Choroid plexus epithelial cell (primary cell): ENCODE results near the gene CA9.

Source experiments
- DNase-seq: peaks from one replicate; pipeline ENCODE4 v3.0.0-alpha.2; 2010; ENCODE audit warnings: low read depth
- H3K4me3 ChIP-seq: 2 replicates; pipeline ENCODE4 v1.5.1; 2011; ENCODE audit warnings: low read depth, mild to moderate bottlenecking, control low read depth, low read length, moderate library complexity
- TF ChIP-seq, protein P1 (sequence below): conservative IDR thresholded peaks from 2 replicates; pipeline ENCODE4 v1.5.1; 2011; ENCODE audit warnings: low read depth, mild to moderate bottlenecking, control low read depth, inconsistent platforms, low read length, moderate library complexity

CA9 gene

DNA sequence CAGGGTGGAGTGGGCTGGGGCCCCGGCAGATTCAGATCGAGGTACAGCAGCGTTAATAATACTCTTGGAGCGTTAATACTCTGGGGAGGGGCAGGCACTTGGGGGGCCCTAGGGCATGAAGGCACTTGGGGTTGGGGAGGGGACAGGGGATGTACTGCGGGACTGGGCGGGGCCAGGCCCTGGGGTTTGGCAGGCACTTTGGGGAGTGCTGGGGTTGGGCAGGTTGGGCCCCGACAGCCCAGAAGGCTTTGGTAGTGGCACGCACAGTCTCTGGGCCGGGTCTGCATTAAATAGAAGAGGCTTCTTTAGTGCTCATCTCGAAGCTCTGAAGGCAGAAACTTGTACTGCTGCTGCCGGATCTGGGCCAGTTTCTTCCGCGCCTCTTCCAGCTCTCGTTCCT, 23.8 kb downstream of the CA9 start:
- no peak overlapping the region for H3K4me3 ChIP-seq
- TF ChIP-seq, protein P1, sequence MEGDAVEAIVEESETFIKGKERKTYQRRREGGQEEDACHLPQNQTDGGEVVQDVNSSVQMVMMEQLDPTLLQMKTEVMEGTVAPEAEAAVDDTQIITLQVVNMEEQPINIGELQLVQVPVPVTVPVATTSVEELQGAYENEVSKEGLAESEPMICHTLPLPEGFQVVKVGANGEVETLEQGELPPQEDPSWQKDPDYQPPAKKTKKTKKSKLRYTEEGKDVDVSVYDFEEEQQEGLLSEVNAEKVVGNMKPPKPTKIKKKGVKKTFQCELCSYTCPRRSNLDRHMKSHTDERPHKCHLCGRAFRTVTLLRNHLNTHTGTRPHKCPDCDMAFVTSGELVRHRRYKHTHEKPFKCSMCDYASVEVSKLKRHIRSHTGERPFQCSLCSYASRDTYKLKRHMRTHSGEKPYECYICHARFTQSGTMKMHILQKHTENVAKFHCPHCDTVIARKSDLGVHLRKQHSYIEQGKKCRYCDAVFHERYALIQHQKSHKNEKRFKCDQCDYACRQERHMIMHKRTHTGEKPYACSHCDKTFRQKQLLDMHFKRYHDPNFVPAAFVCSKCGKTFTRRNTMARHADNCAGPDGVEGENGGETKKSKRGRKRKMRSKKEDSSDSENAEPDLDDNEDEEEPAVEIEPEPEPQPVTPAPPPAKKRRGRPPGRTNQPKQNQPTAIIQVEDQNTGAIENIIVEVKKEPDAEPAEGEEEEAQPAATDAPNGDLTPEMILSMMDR, result no peak
- no peak for DNase-seq

DNA sequence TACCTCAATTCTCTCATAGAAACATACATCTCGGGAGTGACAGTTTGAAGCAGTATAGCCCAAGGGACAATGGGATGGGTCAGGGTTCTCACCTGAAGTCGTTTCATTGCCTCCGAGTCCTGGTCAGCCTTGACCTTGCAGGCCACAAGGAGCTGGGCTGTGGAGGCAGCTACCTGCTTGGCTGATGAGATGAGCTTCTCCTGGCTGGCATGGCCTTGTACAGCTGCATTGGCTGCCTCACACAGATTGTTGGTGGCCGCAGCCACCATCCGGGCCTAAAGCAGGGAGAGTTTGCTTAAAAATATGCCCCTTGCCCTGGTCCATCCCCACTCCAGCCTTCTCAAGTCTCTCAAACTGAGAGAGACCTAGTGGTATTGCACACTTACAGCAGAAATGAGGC, 24.5 kb downstream of the CA9 start:
- H3K4me3 ChIP-seq, result no peak overlapping the region
- TF ChIP-seq, protein P1, result no peak
- no peak for DNase-seq

DNA sequence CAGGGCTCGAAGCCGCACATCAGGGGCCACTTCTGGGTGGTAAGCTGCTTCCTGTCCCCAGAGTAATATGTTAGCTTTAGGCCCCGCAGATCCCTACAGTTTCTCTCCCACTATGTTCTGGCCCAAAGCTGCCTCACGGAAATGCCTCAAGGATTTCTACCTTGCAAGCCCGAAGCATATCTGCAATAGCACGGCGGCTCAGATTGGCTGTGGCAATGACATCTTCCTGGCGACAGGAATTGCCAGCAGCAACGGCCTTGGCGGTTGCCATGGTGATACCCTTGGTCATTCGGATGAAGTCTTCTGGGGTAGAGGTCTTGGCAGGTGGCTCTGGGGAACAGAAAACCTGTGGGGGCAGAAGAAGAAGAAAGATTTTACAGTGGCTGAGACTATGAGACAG, 26.3 kb downstream of the CA9 start:
- DNase-seq, result no peak
- TF ChIP-seq, protein P1, result no peak
- no peak overlapping the region for H3K4me3 ChIP-seq

DNA sequence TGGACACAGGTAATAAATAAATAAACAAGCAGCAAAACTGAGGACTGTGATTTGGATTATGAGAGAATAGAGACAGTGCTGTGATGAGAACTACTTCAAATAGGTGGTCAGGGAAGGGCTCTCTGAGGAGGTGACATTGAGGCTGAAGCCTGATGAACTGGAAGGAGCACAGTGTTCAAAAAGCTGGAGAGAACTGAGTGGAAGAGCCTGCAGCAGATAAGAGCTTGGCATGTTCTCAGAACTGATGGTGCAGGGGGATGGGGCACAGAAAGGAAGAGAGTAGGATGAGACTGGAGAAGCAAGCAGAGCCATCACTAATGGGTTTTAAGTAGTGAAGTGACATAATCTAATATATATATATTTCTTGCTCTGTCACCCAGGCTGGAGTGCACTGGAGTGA, 27.2 kb downstream of the CA9 start:
- TF ChIP-seq, protein P1, result no peak
- no peak for DNase-seq
- H3K4me3 ChIP-seq, result no peak overlapping the region

DNA sequence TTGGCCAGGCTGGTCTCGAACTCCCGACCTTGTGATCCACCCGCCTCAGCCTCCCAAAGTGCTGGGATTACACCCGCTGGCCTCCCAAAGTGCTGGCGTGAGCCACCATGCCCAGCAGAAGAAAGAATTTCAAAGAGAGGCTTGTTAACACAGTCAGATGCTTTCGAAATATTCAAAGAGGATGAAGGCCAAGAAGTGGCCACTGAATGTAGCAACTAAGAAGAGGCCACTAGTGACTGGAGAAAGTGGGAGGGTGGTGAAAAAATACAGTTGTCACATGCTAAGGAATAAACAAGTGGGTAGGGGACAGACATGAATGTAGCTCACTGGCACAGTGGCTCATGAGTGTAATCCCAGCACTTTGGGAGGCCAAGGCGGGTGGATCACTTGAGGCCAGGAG, 29.0 kb downstream of the CA9 start:
- no peak overlapping the region for H3K4me3 ChIP-seq
- TF ChIP-seq, protein P1, result no peak
- no peak for DNase-seq

DNA sequence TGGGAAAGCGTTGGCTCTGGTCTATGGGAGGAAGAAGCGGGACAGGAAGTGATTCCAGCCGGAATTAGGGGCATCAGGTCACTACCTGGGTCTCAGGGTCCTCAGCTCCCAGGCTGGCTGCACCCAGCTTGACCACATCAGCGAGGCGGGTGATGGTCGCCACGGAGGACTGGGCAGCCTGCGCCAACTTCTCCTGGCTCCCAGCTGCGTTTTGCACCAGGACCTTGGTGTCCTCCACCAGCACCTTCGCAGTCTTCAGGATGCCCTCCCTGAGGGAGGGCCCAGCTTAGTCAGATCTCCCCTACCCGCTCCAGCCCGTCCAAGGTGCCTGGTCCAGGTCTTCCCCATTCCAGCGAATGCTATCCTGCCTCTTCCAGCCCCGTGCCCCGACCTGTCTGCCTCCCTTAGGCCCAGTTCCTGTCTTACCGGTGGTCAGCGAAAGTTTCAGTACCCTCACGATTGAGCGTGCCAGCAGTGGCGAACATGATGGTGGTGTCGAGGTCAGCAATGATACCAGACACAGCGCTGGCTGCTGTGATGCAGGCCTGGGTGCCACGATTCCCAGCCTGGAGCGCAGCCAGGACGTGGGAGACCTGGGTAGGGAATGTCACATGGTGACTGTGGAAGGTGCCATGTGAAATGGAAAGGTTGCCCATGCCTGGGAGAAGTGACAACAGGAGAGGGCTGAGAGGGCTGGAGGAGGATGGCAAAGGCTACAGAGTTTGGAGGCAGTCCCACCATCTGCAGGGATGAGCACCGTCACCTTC, 30.4 kb downstream of the CA9 start:
- DNase-seq, result no peak
- H3K4me3 ChIP-seq, result no peak overlapping the region
- TF ChIP-seq, protein P1, result no peak

DNA sequence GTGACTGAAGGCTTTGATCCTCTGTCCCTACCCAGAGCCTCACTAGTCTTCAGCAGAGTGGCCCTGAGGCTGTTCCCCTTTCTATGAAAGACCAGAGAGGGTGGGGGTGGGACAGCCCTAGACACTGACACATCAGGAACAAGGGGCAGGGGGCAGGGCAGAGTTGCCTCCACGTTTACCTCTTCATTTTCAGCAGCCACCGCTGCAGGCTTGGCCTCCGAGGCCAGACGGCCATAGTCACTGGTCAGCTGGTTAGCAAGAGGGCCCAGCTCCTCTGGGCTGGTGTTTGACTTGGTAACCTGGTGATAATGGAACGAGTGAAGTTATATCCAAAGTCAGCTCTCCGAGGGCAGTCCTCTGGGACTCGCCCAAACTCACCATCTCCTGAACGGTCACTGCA, 31.6 kb downstream of the CA9 start:
- H3K4me3 ChIP-seq, result no peak overlapping the region
- TF ChIP-seq, protein P1, result no peak
- DNase-seq, result no peak
